Measurements from ENCODE around the gene MCC.
"Not testable (repeated sequence)": the region's sequence is repeated elsewhere in the genome, so short reads cannot be mapped to it uniquely, and the experiment has no call there.

MCC gene

DNA sequence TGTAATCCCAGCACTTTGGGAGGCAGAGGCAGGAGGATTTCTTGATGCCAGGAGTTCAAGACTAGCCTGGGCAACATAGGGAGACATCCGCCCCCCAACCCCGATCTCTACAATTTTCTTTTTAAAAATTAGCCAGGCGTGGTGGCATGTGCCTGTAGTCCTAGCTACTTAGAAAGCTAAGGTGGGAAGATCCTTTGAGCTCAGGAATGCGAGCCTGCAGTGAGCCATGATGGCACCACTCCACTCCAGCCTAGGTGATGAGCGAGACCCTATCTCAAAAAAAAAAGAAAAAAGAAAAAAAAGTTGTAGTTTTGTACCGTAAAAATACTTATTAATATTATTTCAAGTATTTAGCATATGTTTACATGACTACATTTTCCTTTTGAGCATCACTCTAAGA is 82.7 kb downstream of the MCC start:
- no peak for DNase-seq

DNA sequence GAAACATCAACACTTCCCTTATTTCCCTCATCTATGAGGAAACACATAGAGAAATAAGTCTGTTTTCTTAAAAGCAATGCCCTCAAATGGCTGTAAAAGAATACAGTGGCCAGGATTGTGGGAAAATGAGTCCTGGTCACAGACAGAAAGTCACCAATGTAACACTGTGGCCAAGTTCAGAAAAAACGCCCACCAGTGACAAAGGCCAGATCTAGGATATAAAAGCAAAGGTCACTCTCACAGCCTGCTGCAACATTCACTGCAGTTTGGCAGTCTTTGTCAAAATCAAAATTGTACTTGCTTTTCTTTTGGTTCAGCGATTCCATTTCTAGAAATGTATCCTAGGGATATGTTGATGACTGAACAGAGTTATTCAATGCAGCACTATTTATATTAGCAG is 84.0 kb downstream of the MCC start:
- no peak for DNase-seq

DNA sequence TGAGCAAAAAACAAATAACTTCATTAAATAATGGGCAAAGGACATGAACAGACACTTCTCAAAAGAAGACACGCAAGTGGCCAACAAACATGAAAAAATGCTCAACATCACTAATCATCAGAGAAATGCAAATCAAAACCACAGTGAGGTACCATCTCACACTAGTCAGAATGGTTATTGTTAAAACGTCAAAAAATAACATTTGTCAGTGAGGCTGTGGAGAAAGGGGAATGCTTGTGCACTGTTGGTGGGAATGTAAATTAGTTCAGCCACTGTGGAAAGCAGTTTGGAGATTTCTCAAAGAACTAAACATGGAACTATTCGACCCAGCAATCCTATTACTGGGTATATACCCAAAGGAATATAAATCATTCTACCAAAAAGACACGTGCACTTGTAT is 90.3 kb downstream of the MCC start:
- not testable (repeated sequence) for DNase-seq

DNA sequence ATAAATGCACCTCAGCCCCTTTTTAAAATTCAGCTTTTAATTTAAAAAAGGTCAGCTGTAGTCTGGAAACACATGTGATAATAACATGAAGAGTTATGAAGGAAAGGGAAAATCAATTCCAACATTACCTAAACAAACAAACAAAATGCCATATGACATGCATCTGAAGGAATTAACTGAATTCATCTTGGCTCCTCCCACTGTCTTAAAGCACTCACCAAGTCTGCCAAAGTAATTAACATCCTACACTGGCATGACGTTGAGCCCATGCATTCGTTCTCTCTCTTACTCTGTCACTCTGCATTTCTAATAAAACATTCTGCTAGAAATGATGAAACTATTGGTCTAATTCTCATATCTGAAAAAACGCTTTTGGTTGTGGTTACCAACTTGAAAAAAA is 91.2 kb downstream of the MCC start:
- DNase-seq = no peak

DNA sequence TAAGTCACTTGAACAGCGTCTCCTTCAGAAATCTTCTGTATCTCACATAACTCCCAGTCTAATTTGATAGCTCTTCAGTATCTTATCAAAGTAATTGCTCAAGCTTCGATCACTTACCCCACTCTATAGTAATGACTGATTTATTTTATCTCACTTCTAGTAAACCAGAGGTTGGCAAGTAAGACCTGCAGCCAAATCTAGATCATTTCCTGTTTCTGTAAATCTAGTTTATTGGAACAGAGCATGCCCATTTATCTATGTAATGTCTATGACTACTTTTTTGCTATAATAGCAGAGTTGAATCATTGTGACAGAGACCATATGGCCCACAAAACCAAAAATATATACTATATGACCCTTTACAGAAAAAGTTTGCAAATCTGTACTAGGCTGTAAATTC is 93.6 kb downstream of the MCC start:
- DNase-seq = no peak

DNA sequence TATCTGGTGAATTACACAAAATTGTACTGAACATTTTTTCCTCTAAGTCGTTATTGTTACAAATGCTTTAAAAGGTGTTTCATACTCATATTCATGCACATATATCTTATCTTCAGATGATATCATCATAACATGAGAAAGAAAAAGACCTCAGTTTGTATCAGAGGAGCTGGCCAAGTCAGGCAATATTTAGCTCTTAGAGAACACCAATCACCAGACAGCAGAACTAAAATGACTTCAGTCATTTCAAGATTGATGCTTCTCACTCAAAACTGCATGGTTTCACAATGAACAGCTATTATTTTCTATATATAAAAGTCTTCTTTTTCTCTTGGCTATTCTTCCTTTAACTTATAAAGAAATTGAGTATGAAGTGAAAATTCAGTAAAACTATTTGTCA is 98.0 kb downstream of the MCC start:
- no peak for DNase-seq

DNA sequence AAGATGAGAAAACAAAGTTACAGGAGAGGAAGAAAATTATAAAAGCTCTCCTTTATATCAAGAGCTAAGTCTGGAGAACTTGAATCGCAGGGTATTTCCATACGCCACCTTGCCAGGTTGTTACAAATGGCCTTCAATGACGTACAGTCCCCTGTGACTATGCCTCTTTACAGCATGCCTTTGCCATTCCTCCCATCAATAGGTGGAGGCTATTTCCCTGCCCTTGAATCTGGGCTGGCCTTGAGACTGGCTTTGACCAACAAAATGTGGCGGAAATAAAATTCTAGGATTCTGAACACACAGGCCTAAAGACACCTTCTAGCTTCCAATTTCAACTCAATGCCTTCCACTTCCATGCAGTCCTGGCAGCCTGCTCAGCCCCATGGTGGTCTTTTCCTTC is 99.1 kb downstream of the MCC start:
- DNase-seq = no peak

DNA sequence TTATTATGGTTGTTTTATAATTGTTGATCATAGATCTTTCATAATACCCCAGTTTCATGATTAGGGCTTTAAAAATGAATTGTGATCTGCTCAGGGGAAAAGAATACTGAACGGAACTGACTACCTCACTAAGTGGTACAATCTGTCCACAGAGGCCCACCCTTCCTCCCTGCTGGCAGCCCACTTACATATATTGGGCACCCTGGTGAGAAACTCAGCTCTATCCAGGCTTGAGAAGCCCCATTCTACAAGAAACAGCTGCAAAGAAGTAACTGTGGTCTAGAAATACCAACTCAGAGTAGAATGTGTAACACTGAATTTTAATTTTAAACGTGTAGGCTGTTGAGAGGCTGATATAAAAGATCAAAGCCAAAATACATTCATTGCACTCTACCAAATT is 100.4 kb downstream of the MCC start:
- no peak for DNase-seq

DNA sequence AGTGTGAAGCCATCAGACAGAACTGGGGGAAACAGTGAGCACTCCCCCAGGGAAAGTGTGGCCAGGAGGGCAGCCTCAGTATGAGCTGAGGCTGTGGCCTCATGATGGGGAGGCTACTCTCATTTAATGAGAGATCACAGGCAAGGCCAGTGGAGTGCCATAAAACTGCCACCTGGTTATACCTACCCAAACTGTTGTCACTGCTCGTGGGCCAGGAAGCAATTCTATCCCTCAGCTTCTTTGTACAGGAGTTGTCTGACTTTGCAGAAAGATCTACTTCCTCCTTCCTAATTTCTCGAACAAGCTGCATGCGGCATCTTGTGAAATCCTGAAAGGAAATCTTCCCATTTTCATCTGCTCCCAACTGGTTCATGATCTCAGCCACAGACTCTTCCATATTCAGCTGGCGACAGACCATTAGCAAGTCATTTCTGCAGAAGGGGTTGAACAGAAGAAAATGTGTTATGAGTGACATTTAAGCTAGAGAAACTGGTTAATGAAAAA is 103.4 kb downstream of the MCC start:
- DNase-seq = no peak

DNA sequence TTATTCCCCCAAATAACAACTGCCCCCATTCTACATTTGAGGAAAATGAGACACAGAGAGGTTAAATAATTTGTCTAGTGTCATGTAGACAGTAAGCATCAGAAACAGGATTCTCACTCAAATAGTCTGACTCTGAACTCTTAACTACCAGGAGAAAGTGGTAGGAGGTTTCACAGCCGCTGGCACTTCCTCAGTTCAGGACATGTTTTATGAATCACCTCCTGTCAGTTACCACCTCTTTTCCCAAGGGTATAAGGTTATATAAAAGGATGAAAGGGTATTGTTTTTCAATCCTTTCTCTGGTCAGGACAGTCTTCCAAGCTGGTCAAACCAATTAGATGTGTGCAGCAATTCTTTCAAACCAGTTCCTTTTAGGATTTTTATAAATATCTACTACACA is 105.5 kb downstream of the MCC start:
- no peak for DNase-seq

DNA sequence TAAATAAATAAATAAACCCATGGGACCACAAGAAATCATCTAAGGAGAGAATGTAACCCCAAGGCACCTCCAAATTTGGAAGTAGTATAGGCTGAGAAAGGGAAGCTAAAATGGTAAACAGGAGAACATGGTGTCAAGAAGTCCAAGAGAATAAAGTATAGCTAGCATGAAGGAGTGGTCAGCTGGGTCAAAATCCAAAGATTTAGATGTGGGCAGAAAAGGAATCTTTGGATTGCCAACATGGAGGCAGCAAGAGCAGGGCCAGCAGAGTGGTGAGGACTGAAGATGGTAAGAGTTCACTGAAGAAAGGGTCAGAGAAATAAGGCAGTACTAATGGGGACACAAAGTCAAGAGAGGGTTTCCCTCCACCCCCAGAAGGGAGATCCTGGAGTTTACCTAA is 106.5 kb downstream of the MCC start:
- DNase-seq = no peak

DNA sequence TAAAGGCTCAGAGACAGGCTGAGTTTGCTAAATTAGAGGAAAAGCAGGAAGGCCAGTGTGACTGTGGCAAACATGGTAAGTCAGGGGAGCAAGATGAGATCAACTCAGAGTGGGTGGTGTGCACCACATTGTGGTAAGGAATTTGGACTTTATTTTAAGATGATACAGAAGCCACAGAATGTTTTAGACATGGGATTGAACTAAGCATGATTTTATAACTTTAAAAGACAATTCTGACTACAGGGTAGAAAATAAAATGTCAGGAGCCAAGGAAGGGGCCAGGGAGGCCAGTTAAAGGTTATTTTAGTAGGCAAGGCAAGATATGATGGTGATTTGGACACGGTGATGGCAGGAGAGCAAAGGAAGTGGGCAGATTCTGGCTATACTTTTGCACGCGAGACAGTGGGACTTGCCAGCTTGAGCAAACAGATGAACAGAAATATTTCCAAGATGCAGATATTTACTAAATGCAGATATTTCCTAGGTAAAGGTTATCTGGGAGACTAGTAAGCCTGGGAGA is 107.4 kb downstream of the MCC start:
- DNase-seq = no peak

DNA sequence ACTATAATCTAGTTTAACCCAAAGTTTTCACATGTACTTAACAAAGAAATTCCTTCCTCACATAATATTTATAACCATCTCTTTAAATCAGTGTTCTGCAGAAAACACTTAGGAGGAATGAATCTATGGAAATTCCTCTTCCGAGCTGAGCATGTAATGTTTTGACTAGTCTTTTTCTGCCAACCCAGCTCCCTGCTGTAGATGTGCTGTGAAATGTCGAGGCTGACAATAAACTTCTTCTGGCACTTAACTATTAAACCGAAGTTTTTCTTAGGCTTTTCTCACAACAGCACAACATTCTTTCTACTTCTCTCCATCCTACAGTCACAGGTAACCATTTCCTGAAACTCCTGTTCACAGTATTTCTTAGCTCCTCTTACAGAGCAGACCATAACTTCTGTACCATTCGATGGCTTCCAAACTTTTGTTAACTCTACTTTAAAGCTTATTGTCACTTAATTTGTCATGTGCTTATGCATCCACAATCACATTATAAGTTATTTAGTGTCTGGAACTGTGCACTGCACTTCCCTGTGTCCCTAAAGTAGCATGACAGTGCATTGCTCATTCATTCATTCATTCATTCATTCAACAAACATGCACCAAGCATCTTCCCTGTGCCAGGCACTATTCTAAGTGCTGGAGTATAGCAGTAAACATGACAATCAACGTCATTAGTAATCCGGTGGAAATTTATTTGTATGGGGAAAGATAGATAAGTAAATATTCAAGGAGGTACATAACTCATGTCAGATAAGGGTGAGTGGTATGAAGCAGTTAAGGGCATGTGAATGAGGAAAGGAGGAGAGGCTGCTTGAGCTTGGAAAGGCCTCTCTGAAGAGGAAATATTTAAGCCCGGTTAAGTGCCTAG is 108.1 kb downstream of the MCC start:
- DNase-seq = no peak

DNA sequence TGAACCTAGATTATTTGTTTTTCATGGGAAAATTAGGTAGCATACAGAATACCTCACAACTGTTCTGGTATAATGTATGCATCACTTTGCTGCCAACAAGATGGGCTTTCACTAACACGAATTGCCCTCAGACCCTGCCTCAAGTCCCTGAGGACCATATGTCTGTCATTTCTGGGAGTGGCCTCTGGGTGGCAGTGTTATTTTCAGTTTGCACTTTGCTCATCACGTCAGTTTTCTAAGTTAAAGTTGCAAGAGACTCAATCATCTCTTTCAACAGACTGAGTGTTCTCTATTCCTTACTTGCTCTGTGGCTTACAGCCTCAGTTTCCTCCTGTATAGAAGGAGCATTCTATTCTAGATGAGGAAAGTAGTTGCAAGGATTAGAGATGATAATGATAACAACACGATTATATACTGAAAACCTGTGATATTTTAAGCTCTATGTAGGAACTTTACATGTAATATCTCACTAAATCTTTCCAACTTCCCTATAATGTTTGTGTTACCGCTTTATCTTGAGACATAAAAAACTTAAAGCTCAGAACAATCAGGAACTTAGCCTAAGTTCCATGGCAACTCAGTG is 109.2 kb downstream of the MCC start:
- peak; percentile 62 for DNase-seq

DNA sequence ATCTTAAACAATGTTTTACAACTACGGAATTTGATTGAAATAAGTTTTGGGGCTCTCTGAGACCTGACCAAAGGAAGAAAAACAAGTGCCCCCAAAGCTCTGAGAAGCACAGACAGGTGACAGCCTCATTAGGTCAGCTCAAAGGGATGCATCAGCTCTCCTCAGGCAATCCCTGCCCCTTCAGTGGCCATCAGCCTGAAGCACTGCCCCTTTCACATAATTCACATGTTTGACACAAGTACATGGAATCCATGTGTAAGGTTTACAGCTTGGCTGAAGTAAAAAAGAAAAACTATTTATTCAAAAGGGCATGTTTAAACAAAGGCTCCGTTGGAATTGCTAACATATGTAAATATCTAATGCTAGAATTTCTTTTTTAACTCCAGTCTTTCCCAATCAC is 109.7 kb downstream of the MCC start:
- no peak for DNase-seq

DNA sequence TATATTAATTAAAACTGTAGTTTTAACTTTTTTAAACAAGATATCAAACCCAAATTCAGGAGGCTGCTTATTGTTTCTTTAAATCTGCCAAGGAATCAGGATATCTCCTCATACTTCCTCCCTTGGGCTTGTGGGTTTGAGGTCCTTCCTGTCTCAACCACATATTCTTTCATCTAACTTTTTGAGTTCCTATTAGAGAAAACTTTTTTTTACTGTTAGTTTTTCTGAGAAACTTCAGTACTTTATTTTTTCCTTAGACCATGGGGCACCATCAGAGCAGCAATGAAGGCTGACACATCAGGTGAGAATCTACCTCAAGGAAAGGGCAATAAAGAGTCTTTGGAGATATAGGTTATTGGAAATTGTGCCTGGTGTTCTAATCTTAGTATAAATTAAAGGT is 110.2 kb downstream of the MCC start:
- peak; percentile 46 for DNase-seq

DNA sequence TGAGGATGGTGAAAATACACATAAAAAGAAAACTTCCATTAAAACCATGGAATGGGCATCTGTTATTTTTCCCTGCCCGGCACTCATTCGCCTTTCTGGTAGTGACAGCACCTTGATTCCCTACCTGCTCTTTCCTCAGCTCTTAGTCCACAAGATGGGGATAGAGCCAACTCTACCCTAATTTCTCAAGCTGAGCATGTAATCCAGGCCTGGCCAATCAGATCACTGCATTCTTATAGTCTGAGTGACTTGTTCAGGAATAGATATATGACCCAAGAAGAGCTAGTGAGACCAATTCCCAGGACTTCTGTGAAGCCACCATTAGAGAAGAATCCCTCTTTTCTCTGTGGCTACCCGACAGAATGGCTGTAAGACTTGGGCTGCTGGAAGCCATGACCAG is 111.6 kb downstream of the MCC start:
- DNase-seq = no peak

DNA sequence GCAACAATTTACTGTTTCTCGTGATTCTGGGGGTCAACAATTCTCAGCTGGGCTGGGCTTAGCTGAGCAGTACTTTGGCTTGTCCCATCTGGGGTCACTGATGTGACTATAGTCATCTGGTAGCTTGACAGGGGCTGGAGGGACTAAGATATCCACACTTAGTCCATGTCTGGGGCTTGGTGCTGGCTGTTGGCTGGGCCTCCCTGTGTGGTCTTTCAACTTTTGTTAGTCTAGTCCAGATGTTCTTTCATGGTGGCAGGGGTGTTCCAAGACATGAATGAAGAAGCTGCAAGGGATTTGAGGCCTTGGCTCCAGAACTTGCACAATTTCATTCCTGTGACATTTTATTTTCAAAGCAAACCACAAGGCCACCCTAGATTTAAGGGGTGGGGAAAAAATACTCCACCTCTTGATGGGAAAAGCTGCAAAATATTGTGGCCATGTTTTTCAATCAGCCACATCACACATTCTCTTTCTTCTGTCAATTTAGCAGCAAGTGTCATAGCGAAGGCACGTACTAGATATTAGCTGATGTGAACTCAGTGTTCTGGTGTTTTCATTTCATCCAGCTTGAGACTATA is 112.7 kb downstream of the MCC start:
- DNase-seq = no peak

DNA sequence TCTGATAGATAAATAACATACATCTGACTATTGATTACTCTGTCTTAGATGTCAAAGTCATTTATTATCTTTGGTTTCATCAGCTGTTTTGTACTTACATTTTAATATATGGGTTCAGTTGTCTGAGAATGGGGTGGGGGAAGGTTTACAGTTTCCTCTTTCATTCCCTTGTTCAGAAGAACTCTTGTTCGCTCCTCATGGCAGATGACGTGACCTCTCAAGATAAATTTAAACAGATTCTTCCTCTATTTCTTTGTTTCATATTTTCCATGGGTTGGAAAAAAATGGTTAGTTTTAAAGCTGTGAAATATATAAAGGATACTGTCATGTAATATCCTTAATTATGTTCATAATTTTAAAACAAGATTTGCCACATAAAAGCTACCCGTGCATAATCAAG is 114.8 kb downstream of the MCC start:
- DNase-seq = no peak

DNA sequence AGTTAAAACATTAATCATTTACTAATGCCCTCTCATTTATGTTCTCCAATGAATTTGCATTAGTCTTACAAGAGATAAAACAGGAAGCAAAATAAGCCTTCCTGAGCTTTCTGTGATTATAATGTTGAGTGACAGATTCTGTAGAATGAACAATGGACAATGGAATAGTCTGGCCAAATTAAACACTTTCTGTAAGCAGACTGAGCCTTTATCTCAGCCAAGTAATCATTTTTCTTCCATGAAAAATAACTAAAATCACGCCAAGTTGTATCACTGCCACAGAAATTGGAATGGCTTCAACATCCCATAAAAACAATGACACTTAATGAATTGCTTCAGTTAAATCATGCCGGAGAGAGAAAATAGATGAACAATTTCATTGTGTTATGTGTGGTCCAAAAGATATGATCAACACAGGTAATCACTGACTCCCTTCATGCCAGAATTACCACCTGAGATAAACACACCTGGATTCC is 116.5 kb downstream of the MCC start:
- DNase-seq = no peak

DNA sequence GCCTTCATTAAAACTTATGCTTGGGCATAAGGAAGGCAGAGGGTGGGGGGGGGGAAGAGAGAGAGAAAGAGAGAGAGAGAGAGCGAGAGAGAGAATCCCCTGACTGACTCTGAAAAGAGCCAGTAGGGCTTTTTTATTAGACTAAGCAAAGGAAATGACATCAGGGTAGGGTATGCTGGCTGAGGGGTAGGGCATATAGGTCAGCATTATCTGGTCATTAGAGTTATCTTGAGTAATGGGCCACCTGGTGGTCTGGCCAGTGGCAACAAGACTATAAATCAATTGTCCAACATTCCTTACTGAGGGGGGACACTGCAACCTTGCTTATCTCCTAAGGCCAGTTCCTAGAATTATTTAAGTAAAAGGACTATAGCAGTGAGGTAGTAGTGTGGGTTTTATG is 120.7 kb downstream of the MCC start:
- no peak for DNase-seq

DNA sequence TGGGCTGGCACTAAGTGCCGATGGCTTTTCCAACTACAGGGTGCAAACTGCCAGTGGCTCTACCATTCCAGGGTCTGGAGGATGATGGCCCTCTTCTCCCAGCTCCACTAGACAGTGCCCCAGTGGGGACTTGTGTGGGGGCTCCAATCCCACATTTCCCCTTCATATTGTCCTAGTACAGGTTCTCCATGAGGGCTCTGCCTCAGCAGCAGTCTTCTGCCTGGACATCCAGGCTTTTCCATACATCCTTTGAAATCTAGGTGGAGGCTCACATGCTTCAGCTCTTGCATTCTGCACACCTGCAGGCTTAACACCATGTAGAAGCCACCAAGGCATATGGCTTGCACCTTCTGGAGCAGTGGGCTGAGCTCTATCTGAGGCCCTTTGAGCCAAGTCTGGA is 123.8 kb downstream of the MCC start:
- DNase-seq = no peak

DNA sequence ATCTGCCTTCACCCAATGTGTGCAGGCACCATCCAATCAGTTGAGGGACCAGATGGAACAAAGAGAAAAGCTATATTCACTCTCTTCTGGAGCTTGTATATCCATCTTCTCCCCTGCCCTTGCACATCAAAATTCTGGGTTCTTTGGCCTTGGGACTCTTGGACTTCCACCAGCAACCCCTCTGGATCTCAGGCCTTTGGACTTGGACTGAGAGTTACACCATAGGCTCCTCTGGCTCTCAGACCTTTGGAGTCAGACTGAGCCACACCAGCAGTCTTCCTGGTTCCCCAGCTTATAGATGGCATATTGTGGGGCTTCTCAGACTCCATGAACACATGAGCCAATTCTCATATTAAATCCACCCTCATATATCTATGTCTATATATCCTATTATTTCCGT is 126.6 kb downstream of the MCC start:
- no peak for DNase-seq

DNA sequence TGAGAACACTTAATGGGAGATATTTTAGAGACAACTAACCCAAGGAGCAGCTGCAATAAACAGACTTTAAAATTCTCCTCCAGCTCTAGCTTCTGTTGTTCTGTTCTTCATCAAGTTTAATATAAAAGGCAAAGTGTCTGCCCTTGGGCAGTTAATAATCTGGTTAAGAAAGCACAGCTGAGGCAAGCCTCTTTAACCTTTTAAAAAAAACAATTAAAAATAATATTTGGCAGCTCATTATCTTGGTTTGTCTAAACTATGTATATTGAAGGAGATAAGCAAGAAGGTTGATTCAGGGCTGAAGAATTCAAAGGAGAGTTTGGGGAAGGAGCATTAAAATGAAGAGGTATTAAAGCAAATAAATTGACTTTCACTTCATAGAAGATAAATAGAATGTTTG is 128.8 kb downstream of the MCC start:
- DNase-seq = no peak

All from CD4-positive, alpha-beta T cell treated with Interleukin-10 for 1 hour (primary cell).